Fibroblast of skin of back (primary cell): ENCODE measurements around the gene TBC1D9.
"Not testable (repeated sequence)": the region's sequence is repeated elsewhere in the genome, so short reads cannot be mapped to it uniquely, and the experiment has no call there.

ENCODE experiments used
- DNase-seq: peaks from one replicate; pipeline ENCODE4 v3.0.0-alpha.2; 2013

Gene TBC1D9

DNA sequence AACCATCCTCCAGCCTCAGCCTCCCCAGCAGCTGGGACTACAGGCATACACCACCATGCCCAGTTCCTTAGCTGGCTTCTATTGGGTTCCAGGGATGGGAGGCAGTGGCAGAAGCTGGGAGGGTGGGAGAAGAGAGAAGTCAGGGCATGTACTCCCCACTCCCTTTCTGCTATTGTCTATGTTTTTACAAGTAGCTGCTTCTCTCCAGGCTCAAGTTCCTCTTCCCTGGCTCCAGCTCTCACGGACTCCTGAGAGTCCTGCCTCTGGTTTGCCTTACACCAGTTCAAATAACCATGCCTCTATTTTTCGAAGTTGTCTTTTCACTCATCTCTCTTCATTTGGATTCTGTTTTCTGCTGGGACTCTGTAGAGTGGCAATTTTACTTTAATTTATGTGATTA is 2.9 kb downstream of the TBC1D9 start:
- no peak for DNase-seq

DNA sequence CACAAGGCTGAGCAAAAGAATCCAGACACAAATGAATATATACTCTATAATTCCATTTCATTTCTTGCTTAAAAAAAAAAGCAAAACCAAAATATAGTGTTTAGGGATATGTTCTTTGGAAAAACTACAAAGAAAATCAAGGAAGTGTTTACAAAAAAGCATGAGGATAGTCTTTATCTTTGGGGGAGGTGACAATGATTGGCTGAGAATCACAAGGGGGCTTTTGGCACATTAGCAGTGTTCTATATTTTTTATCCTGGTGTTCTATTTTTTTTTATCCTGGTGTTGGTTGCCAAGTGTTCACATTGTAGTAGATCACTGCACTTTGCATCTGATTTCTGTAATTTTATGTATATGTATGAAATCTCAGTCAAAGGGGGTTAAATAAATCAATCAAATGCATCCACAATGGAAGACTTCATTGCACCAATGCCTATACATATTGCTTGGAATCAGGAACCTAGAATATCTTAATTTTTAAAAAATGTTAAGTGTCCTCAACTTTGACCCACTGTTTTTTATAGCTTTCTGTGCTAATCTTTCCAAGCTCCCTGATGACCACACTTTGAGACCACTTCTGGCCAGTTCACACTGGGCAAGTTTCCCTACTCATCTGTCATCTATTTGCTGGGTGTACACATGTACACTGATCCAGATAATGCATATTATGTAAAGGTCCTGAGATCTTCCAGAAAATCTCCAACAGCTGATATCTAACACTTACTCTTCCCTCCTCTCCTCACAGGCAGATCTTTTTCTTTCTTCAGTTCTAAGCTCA is 3.7 kb downstream of the TBC1D9 start:
- DNase-seq, result no peak

DNA sequence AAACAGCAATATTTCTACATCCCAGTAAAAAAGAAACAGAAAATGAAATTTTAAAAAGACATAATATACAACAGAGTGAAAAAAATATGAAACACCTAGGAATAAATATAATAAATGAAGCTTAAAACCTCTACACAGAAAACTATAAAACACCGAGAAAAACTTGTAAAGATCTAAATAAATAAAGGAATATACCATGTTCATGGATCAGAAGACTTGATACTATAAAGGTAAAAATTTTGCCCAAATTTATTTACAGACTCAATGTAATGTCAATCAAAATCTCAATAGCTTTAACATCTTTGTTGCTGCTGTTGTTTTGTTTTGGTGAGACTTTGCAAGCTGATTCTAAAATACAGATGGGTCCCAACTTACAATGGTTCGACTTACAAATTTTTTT is 5.7 kb downstream of the TBC1D9 start:
- DNase-seq, result no peak

DNA sequence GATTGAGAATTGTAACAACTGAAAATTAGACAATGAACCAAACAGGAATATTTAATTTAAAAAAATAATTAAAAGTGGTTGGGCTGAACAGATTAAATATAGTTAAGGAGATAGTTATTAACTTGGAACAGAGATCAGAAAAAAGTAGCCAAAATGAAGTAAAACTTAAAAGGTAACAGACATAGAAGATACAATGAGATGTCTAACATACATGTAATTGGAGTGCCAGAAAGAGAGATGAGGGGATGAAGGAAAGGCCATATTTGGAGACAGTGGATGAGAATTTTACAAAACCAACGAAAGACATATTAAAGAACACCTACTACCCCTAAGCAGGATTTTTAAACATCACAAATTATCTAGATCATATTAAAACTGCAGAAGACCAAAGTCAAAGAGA is 8.0 kb downstream of the TBC1D9 start:
- DNase-seq, result no peak

DNA sequence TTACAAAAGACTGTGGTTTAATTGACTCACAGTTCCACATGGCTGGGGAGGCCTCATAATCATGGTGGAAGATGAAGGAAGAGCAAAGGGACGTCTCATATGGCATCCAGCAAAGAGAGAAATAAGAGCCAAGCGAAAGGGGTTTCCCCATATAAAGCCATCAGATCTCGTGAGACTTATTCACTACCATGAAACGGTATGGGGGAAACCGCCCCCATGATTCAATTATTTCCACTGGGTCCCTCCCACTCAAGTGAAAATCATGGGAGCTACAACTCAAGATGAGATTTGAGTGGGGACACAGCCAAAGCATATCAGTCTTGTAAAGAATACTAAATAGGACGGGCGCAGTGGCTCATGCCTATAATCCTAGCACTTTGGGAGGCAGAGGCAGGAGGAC is 9.6 kb downstream of the TBC1D9 start:
- DNase-seq, result not testable (repeated sequence)

DNA sequence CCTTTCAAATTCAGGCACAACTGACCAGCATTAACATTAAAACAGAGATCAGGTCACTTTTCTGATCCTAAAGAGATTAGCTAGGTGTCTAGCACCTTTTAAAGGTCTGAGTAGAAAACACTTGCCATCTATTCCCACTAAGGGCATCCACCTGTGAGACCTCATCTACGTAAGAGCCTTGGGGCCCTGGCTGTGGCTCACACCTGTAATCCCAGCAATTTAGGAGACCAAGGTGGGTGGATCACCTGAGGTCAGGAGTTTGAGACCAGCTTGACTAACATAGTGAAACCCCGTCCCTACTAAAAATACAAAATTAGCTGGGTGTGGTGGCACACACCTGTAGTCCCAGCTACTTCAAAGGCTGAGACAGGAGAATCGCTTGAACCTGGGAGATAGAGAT is 11.8 kb downstream of the TBC1D9 start:
- no peak for DNase-seq

DNA sequence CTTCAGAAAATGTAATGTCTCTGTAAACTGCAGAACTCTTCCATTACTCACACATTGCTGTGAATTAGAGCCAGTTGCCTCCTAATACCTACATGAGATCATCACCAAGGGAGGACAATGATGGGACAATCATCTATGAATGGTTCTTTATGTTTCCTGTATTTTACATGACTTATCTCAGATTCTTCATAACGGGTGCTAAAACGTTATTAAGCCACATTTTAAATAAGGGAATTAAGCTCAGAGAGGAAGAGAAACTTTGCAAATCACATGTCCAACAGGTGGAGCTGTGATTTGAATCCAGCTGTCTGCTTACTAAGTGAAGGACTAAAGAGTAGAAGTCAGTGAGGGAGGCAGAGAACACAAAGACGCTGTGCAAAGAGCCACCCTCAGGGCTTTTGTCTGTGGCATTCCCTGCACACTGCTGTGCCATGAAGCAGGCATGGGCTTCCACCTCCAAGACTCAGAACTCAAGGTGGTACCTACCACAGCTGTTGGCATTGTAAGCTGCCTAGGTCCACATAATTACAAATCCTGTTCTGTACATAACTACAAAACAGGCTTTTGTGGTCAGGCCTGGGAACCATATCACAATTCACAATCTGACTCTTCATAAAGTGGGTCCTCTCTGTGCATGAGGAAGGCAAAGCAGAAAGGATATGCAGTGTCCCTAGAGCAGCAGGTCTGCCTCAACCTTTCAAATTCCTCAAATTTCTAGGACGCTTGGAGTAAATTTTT is 12.8 kb downstream of the TBC1D9 start:
- DNase-seq, result peak; percentile 57

DNA sequence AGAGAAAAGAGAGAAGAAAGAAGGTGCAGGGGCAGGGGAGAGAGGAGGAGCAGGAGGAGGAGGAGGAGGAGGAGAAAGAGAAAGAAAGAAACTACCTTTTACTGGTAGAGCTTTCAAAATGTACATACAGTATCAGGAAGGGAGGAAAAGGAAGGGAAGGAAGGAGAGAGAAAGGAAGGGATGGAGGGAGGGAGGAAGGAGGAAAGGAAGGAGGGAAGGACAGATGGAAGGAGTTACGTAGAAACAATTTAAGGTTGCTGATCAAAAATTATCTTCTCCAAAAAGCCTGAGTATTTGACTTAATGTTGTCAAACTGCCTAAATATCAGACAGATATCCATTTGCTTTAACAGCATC is 13.4 kb downstream of the TBC1D9 start:
- DNase-seq, result no peak

DNA sequence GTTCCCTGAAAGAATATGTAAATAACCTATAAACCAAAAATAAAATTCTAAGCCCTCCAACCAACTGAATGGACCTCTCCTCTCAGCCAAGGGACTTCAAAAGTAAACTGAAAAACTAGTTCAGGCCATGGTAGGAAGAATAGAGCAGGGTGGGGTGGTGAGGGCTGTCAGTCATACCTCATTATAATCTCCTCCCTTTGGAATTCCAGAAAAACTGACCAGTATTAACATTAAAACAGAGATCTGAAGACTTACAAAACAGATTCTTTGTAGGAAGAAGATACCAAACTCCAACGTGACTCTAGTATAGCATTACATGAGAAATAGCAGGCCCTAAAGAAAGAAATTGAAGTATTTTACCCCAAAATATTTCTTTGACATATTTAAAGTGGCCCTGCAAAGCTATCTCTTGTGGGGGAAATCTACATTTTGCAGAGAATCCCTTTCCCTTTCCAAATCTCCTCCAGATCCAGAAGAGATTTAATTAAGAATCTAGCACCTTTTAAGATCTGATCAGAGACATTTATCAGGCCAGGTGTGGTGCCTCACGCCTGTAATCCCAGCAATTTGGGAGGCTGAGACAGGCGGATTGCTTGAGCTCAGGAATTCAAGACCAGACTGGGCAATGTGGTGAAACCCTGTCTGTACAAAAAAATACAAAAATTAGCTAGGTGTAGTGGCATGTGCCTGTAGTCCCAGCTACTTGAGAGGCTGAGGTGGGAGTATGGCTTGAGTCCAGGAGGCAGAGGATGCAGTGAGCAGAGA is 15.1 kb downstream of the TBC1D9 start:
- no peak for DNase-seq

DNA sequence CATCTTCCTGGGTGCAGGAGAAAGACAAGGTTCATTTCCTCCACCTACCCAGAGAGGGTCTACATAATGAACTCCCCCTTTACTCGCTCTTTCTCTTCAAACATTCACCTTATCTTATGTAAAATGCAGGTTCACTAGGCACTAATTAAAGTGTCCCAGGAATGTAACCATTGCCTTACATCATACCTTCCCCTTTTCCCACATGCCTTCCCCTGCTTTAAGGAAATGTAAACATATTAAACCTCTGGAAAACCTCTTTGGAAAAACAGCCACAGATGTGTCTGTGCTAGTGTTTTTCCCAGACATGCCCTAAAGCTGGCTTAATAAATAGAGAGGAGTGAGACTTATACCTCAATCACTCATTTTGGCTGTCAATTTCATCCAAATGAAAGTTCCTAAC is 15.8 kb downstream of the TBC1D9 start:
- DNase-seq, result no peak

DNA sequence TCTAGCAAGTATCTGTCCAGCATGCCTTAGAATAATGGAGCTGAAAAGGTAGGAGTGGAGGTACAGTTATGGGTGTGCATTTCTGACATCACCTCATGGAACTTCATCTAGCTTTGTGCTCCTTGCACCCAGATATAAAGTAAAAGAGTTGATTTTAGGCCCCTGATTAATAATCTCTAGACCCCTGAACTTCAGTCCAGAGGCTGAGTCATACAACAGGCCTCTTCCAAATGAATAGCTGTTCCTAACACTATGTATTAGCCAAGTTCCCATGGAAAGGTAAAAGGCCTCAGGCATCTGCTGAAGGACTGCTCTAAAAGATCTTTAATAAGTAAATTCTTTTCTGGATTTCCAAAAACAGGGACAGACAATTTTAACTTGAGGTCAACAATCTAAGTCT is 16.2 kb downstream of the TBC1D9 start:
- DNase-seq, result no peak

DNA sequence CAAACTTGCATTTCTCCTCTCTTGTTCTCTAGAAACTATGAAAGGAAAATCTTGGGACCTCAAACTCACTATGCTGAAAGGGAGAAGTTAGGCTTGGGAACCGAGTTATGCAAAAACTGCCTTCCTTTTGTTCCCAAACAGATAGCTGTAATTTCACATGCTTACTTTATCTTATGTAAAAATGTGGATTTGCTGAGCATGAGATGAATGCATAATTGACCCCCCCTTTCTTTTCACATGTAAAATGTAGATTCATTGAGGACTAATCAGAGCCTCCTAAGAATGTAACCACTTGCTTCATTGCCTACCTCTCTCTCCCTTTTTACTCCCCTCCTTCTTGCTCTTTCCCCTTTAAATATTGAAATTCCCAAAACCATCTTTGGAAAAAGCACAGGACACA is 18.0 kb downstream of the TBC1D9 start:
- no peak for DNase-seq

DNA sequence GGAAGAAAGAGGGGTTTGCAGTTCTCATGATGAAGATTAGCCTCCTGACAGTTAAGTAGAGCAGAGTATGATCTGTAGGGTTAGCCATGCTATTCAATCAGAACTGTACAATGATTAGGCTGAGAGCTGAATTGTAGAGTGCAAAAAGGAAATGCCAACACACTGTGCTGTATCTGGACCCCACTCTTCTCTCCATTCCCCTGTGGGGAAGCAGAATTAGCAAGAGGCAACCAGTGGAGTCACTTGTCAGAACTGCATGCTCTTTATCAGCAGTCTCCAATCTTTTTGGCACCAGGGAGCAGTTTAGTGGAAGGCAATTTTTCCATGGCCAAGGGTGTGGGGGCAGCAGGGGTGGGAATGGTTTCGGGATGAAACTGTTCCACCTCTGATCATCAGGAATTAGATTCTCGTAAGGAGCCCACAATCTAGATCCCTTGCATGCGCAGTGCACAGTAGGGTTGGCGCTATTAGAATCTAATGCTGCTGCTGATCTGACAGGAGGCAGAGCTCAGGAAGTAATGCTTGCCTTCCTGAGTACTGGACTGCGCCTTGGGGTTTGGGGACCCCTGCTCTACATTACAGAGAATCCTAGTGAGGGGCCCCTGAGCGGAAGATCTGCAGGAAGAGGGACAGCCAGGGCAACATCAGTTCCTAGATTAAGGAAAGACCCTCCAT is 19.4 kb downstream of the TBC1D9 start:
- DNase-seq, result peak; percentile 43

DNA sequence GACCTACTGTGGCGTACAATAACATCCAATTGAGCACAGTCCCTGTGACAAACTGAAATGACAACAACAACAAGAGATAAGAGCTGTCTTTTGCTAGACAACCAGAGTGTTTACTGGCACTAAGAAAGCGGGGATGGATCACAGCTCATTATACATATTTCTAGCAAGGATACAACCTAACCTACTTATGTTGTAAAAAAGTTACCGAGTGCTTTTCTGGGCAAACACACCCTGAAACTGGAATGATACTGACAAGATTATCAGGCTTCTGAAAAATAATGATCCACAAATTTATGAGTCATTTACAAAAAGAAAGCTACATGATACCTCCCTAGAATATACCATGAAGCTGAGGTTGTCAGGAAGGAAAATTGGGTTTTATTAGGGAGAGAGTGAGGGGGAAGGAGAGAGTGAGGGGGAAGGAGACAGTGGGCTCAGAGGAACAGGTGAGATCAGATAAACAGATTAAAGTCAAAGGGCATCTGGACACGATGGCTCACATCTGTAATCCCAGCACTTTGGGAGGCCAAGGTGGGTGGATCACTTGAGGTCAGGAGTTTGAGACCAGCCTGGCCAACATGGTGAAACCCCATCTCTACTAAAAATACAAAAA is 20.3 kb downstream of the TBC1D9 start:
- no peak for DNase-seq

DNA sequence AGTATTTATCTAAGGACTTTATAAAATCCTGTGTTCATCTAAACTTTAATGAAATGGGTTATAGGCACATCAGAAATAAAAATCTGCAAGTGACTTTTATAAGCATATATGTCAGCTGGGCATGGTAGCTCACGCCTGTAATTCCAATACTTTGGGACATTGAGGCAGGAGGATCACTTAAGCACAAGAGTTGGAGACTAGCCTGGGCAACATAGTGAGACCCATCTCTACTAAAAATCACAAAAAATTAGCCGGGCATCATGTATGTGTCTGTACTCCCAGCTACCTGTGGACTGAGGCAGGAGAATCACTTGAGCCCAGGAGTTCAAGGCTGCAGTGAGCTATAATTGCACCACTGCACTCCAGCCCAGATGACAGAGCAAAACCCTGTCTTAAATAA is 20.9 kb downstream of the TBC1D9 start:
- no peak for DNase-seq

DNA sequence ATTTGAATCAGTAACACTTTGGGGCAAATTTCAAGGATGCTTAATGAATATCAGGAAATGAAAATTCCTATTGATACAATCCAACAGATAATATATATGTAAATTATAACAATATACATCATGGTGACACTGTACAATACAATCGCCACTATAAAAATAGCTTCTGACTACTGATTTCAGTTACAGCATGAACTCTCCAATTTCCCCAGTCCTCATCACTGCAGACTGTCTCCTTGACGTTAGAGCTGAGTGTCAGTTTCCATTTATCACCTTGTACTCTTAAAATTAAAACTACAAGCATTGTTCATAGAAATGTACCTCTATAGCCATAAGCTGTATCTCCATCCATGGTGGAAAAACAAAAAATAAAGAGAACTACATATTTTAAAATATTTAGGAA is 23.4 kb downstream of the TBC1D9 start:
- no peak for DNase-seq

DNA sequence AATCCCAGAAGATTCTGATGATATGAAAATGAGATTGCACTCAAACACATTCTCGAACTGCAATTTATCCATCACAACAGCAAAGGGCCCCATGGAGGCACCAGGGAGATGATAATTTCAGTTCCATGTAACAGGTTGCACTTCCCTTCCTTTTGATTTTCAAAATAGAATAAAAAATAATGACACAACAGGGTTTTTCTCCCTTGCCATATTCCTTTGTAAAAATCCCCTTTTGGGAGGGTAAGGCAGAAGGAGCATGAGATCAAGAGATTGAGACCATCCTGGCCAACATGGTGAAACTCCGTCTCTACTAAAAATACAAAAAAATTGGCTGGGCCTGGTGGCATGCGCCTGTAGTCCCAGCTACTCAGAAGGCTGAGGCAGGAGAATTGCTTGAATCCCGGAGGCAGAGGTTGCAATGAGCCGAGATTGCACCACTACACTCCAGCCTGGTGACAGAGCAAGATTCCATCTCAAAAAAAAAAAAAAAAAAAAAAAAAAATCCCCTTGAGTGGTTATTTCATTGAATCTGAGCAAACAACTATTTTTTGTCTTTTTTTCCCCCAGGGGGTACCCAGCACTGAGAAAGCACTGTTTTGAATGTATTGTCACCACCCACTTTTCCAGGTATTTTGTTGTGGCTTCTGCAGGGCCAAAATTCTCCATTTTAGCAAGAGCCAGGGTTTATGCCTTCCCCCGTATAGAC is 26.7 kb downstream of the TBC1D9 start:
- no peak for DNase-seq

DNA sequence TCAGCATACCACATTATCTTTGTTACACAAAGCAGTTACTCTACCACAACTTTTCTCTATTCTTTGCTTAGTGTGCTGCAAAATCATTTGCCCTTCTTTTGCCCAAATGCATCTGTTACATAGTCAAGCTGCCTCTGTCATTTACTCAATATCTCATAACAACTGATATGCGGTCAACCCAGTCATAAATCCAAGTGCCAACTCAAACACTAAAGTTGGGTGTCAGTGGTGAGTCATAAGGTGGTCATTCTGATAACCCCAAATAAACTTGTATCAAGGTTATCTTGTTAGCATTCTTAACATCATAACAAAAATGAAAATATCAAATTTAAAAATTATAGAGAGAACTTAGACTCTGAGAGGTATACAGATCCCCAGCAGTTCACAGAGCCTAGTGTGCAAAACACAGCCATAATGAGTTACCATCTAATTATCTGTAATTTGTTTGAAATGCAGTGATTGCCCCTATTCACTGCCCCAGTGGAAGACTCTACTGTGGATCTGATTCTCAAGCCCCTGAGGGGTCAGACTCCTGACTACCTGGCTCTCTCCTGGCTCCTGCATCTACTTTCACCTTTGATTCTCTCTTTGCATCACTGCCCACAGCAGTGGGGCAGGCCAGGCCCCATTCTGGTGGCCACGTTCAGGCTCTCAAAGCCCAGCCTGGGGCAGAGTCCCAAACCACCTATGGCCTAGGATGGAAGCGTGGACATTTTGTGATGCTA is 29.2 kb downstream of the TBC1D9 start:
- no peak for DNase-seq

DNA sequence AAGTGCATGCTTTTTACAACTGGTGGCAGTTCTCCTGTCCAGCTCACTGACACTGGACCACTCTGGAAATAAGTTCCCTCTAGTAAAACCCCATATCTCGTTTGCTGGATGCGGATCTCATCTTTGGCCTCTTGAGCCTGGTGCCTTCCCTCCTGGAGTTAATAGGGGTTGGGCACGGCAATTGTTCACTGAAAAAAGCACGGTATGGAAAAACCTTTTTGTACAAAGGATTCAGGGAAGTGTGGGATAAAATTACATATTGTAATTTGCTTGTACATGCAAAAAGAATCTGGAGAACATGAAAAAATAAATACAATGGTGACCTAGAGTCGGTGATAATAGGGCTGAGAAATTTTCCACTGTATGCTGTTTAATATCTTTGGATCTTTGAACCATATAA is 30.6 kb downstream of the TBC1D9 start:
- DNase-seq, result no peak

DNA sequence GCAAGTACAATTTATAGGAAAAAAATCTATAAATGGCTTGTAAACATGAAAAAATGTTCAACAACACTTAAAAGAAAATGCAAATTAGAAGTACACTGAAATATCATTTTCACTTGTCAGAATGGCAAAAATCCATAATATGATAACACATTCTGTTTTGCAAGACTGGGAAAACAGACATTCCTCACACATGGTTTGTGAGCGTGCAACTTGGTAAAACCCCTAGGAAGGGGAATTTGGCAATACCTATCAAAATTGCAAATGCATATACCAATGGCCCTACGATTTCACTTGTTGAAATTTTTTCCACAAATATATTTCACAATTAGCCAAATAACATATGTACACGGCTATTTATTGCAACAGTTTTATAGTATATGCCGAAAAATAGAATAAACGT is 31.4 kb downstream of the TBC1D9 start:
- no peak for DNase-seq
